ENCODE results near the gene ZDHHC18.

Gene ZDHHC18

DNA sequence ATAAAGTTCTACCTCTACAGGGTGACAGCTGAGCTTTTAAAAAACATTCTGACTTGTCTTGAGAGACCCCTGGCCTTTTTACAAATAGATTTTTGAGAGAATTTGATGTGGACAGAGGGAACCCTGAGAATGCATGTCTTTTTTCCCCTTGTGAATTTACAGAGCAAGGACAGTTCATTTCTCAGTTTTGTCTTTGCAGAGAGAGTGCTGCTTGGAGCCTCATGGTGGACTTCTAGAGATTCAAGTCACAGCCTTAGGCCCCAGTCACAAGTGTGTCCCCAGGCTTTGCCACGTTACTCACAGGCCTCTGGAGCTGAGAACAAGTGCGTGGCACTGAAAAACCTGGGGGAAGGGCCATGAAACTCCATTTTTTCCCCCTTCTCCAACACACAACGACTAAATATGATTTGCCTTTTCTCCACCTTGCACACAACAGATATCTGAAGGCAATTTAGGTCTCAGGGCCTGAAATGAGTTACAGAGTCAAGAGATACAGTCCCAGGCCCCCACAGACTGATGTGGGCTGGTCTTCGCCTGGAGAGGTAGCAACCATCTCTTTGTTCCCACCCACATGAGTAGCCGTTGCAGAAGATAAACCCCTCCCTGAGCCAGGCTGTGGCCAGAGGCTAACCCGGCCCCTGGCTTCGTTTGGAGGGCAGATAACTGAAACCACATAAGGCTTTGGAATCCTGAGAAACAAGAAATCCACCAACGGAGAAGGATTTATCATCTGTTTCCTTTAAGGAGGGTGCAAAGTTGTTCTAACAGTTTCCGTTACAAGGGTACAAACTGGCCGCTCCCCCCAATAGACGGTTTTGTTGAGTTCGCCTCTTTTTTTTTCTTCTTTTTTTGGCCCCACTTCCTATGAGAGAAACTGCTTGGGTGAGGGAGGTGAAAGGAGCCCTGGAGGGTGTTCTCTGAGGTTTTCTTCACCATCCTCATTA lies 39.8 kb upstream of the ZDHHC18 start:
- Histone ChIP-seq H3K9ac (ENCODE audit: low read length) (peak overlapping the region; percentile 100), H3K4me3 (ENCODE audit: low read depth in 1 of 2, low read length in 2 of 2) (peak overlapping the region; percentile 67 to 85), H3K36me3 (ENCODE audit: insufficient read depth, low read length) (peaks cover 5% of the 10 kb centered on the region), H3K27me3 (ENCODE audit: control insufficient read depth in 1 of 2, insufficient read depth in 2 of 2, low read length in 2 of 2) (no peaks in the 10 kb centered on the region), H3K4me1 (ENCODE audit: insufficient read depth, low read length) (peaks cover 66% of the 10 kb centered on the region), H3K27ac (ENCODE audit: low read depth, low read length) (peak overlapping the region; percentile 98), H3K9me3 (ENCODE audit: low read length) (no peaks in the 10 kb centered on the region)

DNA sequence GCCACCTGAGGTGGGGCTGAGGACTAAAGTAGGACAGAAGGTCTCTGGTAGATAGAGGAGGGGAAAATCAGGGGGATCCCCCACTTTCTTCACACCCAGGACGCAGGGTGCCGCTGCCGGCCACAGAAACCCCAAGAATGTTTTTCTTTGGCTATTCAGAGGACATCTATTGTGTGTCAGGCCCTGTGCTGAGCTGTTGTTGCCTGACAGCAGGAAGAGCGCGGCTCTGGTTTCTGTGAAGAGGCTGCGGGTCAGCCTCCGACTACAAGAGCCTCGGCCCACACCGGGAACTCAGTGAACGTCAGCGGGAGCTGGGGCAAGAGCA lies 39.1 kb upstream of the ZDHHC18 start:
- Histone ChIP-seq H3K27me3 (ENCODE audit: control insufficient read depth in 1 of 2, insufficient read depth in 2 of 2, low read length in 2 of 2) (no peaks in the 10 kb centered on the region), H3K4me1 (ENCODE audit: insufficient read depth, low read length) (peaks cover 64% of the 10 kb centered on the region), H3K9ac (ENCODE audit: low read length) (peak overlapping the region; percentile 100), H3K4me3 (ENCODE audit: low read depth in 1 of 2, low read length in 2 of 2) (peak overlapping the region; percentile 67 to 85), H3K9me3 (ENCODE audit: low read length) (no peaks in the 10 kb centered on the region), H3K36me3 (ENCODE audit: insufficient read depth, low read length) (peaks cover 4% of the 10 kb centered on the region), H3K27ac (ENCODE audit: low read depth, low read length) (peak overlapping the region; percentile 98)

DNA sequence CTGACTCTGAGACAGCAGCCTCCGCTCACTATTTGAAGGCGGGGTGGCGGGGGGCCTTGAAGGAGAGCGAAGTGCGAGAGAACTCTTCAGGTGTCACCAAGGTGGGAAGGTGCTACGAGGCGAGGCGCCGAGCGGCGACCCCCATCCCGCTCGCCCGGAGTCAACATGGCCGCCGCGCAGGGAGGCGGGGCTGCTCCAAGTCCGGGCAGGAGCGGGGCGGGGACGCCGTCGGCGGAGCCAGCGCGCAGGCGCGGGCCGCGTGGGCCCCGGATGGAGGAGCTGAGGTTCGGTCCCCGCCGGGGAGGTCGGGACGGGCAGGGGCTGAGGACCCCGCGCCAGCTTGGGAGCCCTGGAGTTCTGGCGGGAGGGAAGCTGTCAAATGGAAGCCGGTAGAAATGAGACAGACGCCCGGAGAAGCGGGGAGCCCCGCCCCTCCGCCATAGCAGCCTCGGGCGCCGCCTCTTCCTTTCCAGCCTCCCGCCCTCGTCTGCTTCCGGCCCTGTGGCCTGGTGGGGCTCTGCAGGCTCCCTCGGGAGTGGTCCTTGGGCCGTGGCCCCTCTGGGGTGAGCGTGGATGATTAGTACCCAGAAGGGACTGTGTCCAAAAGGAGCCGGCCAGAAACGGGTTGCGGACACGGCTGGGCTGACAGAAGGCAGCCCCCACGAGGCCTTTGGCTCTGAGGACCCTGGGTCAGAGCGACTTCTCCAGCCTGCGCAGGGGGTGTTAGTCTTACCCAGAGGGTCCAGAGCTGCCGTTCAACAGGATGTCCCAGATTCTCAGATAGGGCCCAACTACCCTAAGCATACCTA lies 38.6 kb upstream of the ZDHHC18 start, which contains the start of gene PIGV:
PIGV (plus strand) TSS at position 245 of the 809 bp plus-strand sequence. CDS start 2,866 bp downstream, outside the sequence.
- peaks cover 58% of the 10 kb centered on the region for H3K4me1 ChIP-seq (ENCODE audit: insufficient read depth, low read length)
- H3K9me3 ChIP-seq (ENCODE audit: low read length): no peaks in the 10 kb centered on the region
- H3K4me3 ChIP-seq (ENCODE audit: low read depth in 1 of 2, low read length in 2 of 2): peak within 1 kb of the TSS; percentile 67 to 85
- no peaks in the 10 kb centered on the region for H3K27me3 ChIP-seq (ENCODE audit: control insufficient read depth in 1 of 2, insufficient read depth in 2 of 2, low read length in 2 of 2)
- peak within 1 kb of the TSS; percentile 98 for H3K27ac ChIP-seq (ENCODE audit: low read depth, low read length)
- peaks cover under 1% of the 10 kb centered on the region for H3K36me3 ChIP-seq (ENCODE audit: insufficient read depth, low read length)
- H3K9ac ChIP-seq (ENCODE audit: low read length): peak within 1 kb of the TSS; percentile 100

DNA sequence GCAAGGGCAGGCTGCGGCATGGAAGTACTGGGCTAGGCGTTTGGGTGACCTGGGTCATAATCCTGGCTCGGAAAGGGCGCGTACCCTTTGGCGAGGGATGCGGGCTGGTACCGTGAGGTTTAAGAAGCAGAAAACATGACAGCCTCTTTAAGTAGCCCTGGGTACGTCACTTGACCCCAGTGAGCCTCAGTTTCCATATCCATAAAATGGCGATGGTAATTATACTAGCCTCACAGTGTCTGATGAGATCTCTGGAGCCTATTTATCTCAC lies 38.0 kb upstream of the ZDHHC18 start:
- H3K4me3 ChIP-seq (ENCODE audit: low read depth in 1 of 2, low read length in 2 of 2): peak overlapping the region; percentile 67 to 85
- no peaks in the 10 kb centered on the region for H3K27me3 ChIP-seq (ENCODE audit: control insufficient read depth in 1 of 2, insufficient read depth in 2 of 2, low read length in 2 of 2)
- no peaks in the 10 kb centered on the region for H3K36me3 ChIP-seq (ENCODE audit: insufficient read depth, low read length)
- H3K9ac ChIP-seq (ENCODE audit: low read length): peak overlapping the region; percentile 100
- H3K4me1 ChIP-seq (ENCODE audit: insufficient read depth, low read length): peaks cover 53% of the 10 kb centered on the region
- H3K27ac ChIP-seq (ENCODE audit: low read depth, low read length): peak overlapping the region; percentile 98
- H3K9me3 ChIP-seq (ENCODE audit: low read length): no peaks in the 10 kb centered on the region

DNA sequence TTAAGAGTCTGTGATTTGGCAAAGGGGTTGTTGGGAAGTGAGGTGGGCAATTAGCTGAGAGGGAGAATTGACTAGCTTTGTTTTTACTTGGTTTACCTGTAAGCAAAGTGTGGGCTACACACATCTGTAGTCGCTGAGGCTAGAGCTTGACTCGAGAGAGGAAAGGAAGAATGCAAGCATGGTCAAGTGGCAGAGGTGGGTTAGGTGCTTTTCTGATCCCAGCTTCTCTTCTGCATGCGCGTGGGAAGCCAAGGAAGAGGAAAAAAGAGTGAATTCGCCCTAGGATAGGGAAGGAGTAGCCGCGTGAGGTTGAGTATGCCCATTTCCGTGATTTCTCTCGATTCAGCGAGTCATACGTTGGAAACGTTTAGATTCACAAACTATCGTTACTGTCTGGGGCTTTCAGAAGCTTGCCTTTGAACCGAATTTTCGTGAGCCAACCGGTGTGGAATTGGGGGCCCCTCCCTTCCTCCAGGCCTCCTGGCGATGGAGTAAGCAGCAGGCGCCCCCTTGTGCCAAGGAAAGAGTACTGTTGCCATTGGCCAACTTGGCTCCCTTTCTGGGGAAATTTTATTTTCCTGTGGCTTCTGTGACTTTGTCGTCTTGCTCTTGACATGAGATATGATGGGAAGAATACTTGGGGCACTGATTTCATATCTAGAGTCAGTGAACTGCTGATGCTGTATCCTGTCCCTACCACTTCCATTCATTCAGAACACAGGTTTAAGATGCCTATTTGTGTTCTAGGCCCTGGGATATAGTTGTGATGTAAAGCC lies 37.5 kb upstream of the ZDHHC18 start:
- Histone ChIP-seq H3K27ac (ENCODE audit: low read depth, low read length) (peak overlapping the region; percentile 98), H3K27me3 (ENCODE audit: control insufficient read depth in 1 of 2, insufficient read depth in 2 of 2, low read length in 2 of 2) (no peaks in the 10 kb centered on the region), H3K9ac (ENCODE audit: low read length) (peak overlapping the region; percentile 100), H3K36me3 (ENCODE audit: insufficient read depth, low read length) (peaks cover 3% of the 10 kb centered on the region), H3K4me1 (ENCODE audit: insufficient read depth, low read length) (peaks cover 47% of the 10 kb centered on the region), H3K4me3 (ENCODE audit: low read depth in 1 of 2, low read length in 2 of 2) (peak overlapping the region; percentile 67 to 85), H3K9me3 (ENCODE audit: low read length) (no peaks in the 10 kb centered on the region)

DNA sequence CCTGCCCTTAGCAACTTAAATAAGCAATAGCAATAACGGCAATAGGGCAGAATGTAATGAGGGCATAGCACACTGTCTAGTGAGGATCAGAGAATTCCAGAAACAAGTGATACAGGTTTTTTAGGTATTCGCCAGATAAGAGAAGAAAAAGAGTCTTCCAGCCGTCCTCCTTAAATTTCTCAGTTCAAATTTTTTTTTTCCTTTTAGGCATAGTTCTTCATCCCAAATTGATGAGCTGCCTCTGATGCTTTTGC lies 36.9 kb upstream of the ZDHHC18 start:
- H3K9me3 ChIP-seq (ENCODE audit: low read length): no peaks in the 10 kb centered on the region
- peak overlapping the region; percentile 98 for H3K27ac ChIP-seq (ENCODE audit: low read depth, low read length)
- peaks cover 42% of the 10 kb centered on the region for H3K4me1 ChIP-seq (ENCODE audit: insufficient read depth, low read length)
- no peaks in the 10 kb centered on the region for H3K27me3 ChIP-seq (ENCODE audit: control insufficient read depth in 1 of 2, insufficient read depth in 2 of 2, low read length in 2 of 2)
- no peak overlapping the region for H3K4me3 ChIP-seq (ENCODE audit: low read depth in 1 of 2, low read length in 2 of 2)
- H3K36me3 ChIP-seq (ENCODE audit: insufficient read depth, low read length): peaks cover 8% of the 10 kb centered on the region
- H3K9ac ChIP-seq (ENCODE audit: low read length): peak overlapping the region; percentile 33

DNA sequence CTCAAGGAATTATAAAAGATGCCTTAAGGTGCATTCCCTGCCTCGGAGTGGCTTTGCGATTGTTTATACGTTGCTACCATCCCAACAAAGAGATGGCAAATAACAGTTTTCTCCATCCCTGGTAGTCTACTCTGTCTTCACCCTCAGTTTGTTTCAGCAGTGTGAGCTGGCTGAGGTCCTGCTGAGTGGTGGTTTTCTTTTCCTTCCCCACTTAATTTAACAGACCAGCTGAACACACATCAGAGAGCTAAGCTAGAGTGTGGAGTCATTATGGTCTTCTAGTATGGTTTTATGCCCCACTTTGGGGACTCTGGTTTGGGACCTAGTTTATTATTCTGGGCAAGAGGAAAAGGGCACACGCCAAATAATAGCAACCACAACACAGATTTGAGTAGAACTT lies 36.6 kb upstream of the ZDHHC18 start:
- Histone ChIP-seq H3K27ac (ENCODE audit: low read depth, low read length) (no peak overlapping the region), H3K9ac (ENCODE audit: low read length) (no peak overlapping the region), H3K9me3 (ENCODE audit: low read length) (no peaks in the 10 kb centered on the region), H3K36me3 (ENCODE audit: insufficient read depth, low read length) (peaks cover 12% of the 10 kb centered on the region), H3K4me3 (ENCODE audit: low read depth in 1 of 2, low read length in 2 of 2) (no peak overlapping the region), H3K4me1 (ENCODE audit: insufficient read depth, low read length) (peaks cover 38% of the 10 kb centered on the region), H3K27me3 (ENCODE audit: control insufficient read depth in 1 of 2, insufficient read depth in 2 of 2, low read length in 2 of 2) (no peaks in the 10 kb centered on the region)

DNA sequence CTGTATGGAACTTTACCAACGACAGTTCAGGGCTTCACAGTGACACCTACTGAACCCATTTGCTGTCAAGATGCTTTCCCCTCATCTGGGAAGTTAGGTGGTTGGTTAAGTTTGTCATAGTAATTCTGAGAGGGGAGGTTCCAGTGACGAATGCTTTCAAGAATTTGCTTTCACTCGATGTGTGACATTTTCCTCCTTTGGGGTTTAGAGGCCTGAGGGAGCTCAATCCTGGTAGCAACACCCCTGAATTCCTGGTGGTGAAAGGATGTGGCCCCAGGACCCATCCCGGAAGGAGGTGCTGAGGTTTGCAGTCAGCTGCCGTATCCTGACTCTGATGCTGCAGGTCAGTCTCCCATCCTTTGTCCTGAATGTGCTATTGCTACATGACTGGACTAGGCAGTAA lies 35.9 kb upstream of the ZDHHC18 start:
- no peak overlapping the region for H3K9ac ChIP-seq (ENCODE audit: low read length)
- H3K27ac ChIP-seq (ENCODE audit: low read depth, low read length): no peak overlapping the region
- H3K4me3 ChIP-seq (ENCODE audit: low read depth in 1 of 2, low read length in 2 of 2): no peak overlapping the region
- no peaks in the 10 kb centered on the region for H3K27me3 ChIP-seq (ENCODE audit: control insufficient read depth in 1 of 2, insufficient read depth in 2 of 2, low read length in 2 of 2)
- peaks cover 14% of the 10 kb centered on the region for H3K36me3 ChIP-seq (ENCODE audit: insufficient read depth, low read length)
- H3K4me1 ChIP-seq (ENCODE audit: insufficient read depth, low read length): peaks cover 32% of the 10 kb centered on the region
- H3K9me3 ChIP-seq (ENCODE audit: low read length): no peaks in the 10 kb centered on the region

DNA sequence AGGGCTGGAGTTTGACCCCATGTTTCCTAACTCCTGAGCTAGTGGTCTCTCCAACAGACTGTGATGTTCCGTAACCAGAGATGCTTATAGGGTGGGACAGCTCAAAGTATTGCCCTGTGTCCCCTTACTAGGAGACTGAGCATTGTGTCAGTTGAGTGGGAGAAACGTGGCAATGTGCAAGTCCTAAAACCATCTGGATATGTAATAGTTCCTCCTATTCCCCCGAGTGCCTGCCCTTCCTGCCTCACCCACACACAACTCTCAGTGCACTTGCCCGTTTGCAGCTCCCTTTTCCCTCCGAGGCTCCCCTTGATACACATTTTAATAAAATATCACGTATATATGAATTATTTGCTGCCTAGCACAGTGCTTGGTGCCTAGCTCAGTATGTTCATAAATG lies 35.3 kb upstream of the ZDHHC18 start:
- no peak overlapping the region for H3K27ac ChIP-seq (ENCODE audit: low read depth, low read length)
- peaks cover 14% of the 10 kb centered on the region for H3K36me3 ChIP-seq (ENCODE audit: insufficient read depth, low read length)
- no peaks in the 10 kb centered on the region for H3K27me3 ChIP-seq (ENCODE audit: control insufficient read depth in 1 of 2, insufficient read depth in 2 of 2, low read length in 2 of 2)
- H3K4me1 ChIP-seq (ENCODE audit: insufficient read depth, low read length): peaks cover 26% of the 10 kb centered on the region
- H3K4me3 ChIP-seq (ENCODE audit: low read depth in 1 of 2, low read length in 2 of 2): no peak overlapping the region
- no peak overlapping the region for H3K9ac ChIP-seq (ENCODE audit: low read length)
- no peaks in the 10 kb centered on the region for H3K9me3 ChIP-seq (ENCODE audit: low read length)

DNA sequence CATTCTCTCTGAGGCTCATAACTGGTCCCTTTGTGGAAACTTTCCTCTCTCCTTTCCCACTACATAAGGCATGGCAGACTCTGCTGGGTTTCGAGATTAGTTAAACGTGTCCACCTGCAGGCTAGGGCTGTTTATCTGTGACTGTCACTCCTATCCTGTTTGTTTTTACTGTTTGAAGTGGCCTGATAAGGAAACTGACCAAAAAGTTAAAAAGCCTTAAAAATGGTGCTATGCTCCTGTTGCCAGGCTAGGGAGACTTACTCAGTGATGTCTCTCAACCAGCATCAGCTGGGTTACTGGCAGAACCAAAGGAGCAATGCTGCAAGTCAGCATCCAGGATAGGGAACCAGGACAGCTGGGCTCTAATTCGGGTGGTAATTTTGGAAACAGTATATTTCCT lies 34.9 kb upstream of the ZDHHC18 start:
- Histone ChIP-seq H3K9me3 (ENCODE audit: low read length) (no peaks in the 10 kb centered on the region), H3K4me1 (ENCODE audit: insufficient read depth, low read length) (peaks cover 21% of the 10 kb centered on the region), H3K27ac (ENCODE audit: low read depth, low read length) (no peak overlapping the region), H3K27me3 (ENCODE audit: control insufficient read depth in 1 of 2, insufficient read depth in 2 of 2, low read length in 2 of 2) (no peaks in the 10 kb centered on the region), H3K4me3 (ENCODE audit: low read depth in 1 of 2, low read length in 2 of 2) (no peak overlapping the region), H3K9ac (ENCODE audit: low read length) (no peak overlapping the region), H3K36me3 (ENCODE audit: insufficient read depth, low read length) (peaks cover 14% of the 10 kb centered on the region)

DNA sequence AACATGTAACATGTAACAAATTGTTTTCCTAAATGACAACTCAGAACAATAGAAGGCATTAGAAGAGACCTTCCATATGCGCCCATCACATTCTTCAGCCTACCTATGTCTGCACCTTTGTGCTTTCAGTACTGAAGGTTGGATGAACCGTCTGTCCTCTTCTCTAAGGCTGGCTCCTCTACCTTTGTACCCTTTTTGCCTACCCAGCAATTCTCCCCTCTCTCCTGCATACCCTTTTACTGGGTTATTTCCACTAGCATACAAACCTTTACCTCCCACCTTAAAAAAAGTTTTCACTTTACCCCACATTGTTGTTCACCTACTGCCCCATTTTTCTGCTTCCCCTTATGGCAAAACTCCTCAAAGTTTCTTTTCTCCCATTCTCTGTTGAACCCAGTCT lies 33.6 kb upstream of the ZDHHC18 start:
- Histone ChIP-seq H3K27ac (ENCODE audit: low read depth, low read length) (no peak overlapping the region), H3K4me1 (ENCODE audit: insufficient read depth, low read length) (peaks cover 14% of the 10 kb centered on the region), H3K9ac (ENCODE audit: low read length) (no peak overlapping the region), H3K4me3 (ENCODE audit: low read depth in 1 of 2, low read length in 2 of 2) (no peak overlapping the region), H3K36me3 (ENCODE audit: insufficient read depth, low read length) (peaks cover 14% of the 10 kb centered on the region), H3K27me3 (ENCODE audit: control insufficient read depth in 1 of 2, insufficient read depth in 2 of 2, low read length in 2 of 2) (no peaks in the 10 kb centered on the region), H3K9me3 (ENCODE audit: low read length) (no peaks in the 10 kb centered on the region)

Measured in muscle layer of colon (tissue), 2 donors.